CD1c-positive myeloid dendritic cell (primary cell): ENCODE data around the gene PAPPA.

Experiments
- DNase-seq: peaks from one replicate; pipeline ENCODE4 v3.0.0-alpha.2; 2016; ENCODE audit errors: extremely low spot score

Gene PAPPA

GRCh38 chr9:116316246-116316645 lies 162.7 kb downstream of the PAPPA start:
- DNase-seq: no peak

GRCh38 chr9:116317503-116317902 lies 163.9 kb downstream of the PAPPA start:
- no peak for DNase-seq

GRCh38 chr9:116318468-116319374 lies 165.1 kb downstream of the PAPPA start:
- DNase-seq: no peak

- DNase-seq: no peak
Measured at GRCh38 chr9:116319480-116319879, 165.9 kb downstream of the PAPPA start.

- no peak for DNase-seq
Measured at GRCh38 chr9:116320290-116320689, 166.7 kb downstream of the PAPPA start.

- no peak for DNase-seq
Measured at GRCh38 chr9:116322521-116322920, 168.9 kb downstream of the PAPPA start.

- no peak for DNase-seq
Measured at GRCh38 chr9:116323012-116323411, 169.4 kb downstream of the PAPPA start.

- DNase-seq: no peak
Measured at GRCh38 chr9:116323571-116323970, 170.0 kb downstream of the PAPPA start.

- no peak for DNase-seq
Measured at GRCh38 chr9:116325924-116326323, 172.3 kb downstream of the PAPPA start.

GRCh38 chr9:116327701-116328405 lies 174.3 kb downstream of the PAPPA start:
- no peak for DNase-seq

GRCh38 chr9:116329470-116329869 lies 175.9 kb downstream of the PAPPA start:
- no peak for DNase-seq

GRCh38 chr9:116331241-116331640 lies 177.7 kb downstream of the PAPPA start:
- no peak for DNase-seq

GRCh38 chr9:116332090-116332489 lies 178.5 kb downstream of the PAPPA start:
- no peak for DNase-seq

- no peak for DNase-seq
Measured at GRCh38 chr9:116333254-116333653, 179.7 kb downstream of the PAPPA start.

- DNase-seq: no peak
Measured at GRCh38 chr9:116334546-116335150, 181.1 kb downstream of the PAPPA start.

- DNase-seq: no peak
Measured at GRCh38 chr9:116335392-116335791, 181.8 kb downstream of the PAPPA start.

- no peak for DNase-seq
Measured at GRCh38 chr9:116336133-116336862, 182.7 kb downstream of the PAPPA start.

GRCh38 chr9:116337015-116337414 lies 183.4 kb downstream of the PAPPA start:
- DNase-seq: no peak

- no peak for DNase-seq
Measured at GRCh38 chr9:116340270-116340669, 186.7 kb downstream of the PAPPA start.

- no peak for DNase-seq
Measured at GRCh38 chr9:116342061-116342460, 188.5 kb downstream of the PAPPA start.

- DNase-seq: no peak
Measured at GRCh38 chr9:116342941-116343340, 189.3 kb downstream of the PAPPA start.

GRCh38 chr9:116344416-116344815 lies 190.8 kb downstream of the PAPPA start:
- DNase-seq: no peak
